Vein endothelial cell (primary cell): Measurements from ENCODE around the gene DDX18. TPM values are rescaled to one million over a fixed set of nuclear protein-coding genes. Genes with fewer than 3 reads are reported as not detected.

Source experiments
- total RNA-seq: library from RNA; depleted of rRNA; stranded (reverse); fragments of >200 nt; gene quantifications from 2 replicates; pipeline ENCODE4 v1.2.3, GENCODE V29; 2012

DDX18 gene
- total RNA-seq: 55.2 and 71.2 TPM in 2 replicates

GRCh38 chr2:117814417-117815264 is at the start of gene DDX18:
Gene DDX18 (plus strand): TSS chr2:117814691. CDS start chr2:117814778, 87 bp downstream.

Other genes with a start within 250 kb of the DDX18 start
- gene CCDC93, start 199.4 kb downstream of the DDX18 start, total RNA-seq: 27.4 and 39.7 TPM in 2 replicates